ENCODE measurements around the gene CRY2. TPM values are rescaled to one million over a fixed set of nuclear protein-coding genes. Genes with fewer than 3 reads are reported as not detected.

The CRY2 gene
- total RNA-seq, 2 experiments from 2014 or later, result 12.3 to 15.7 TPM

GRCh38 chr11:45927684-45928413, 80.6 kb downstream of the CRY2 start:
- CTCF ChIA-PET, result interaction anchor here (1.0 kb wide), 1 partner anchor 79 kb away, joined by 3 read pairs; no protein-coding TSS in a partner anchor
- H3K27me3 Mint-ChIP-seq, result peaks cover 3% of the 10 kb centered on the region
- POLR2A ChIA-PET, result interaction anchor here (1.1 kb wide), 1 partner anchor 10 kb away, joined by 3 read pairs; the partner anchor contains the start of gene PEX16
- H3K27ac Mint-ChIP-seq, result no peak overlapping the region
- H3K9me3 Mint-ChIP-seq, result no peaks in the 10 kb centered on the region
- H3K4me1 Mint-ChIP-seq (ENCODE audit: low read depth), result peaks cover 28% of the 10 kb centered on the region
- no peak for ATAC-seq
- H3K4me3 Mint-ChIP-seq, result no peak overlapping the region
- H3K36me3 Mint-ChIP-seq (ENCODE audit: low read depth), result no peaks in the 10 kb centered on the region
- TF ChIP-seq CTCF (IDR thresholded peaks at IDR 0.05), result no peak
- intact Hi-C loops (cut with micrococcal nuclease), result no loop called here
- no peak for DNase-seq

GRCh38 chr11:45928535-45929215, 81.4 kb downstream of the CRY2 start:
- peaks cover 26% of the 10 kb centered on the region for H3K4me1 Mint-ChIP-seq (ENCODE audit: low read depth)
- DNase-seq (no peak), ATAC-seq (no peak)
- no peak for TF ChIP-seq CTCF (IDR thresholded peaks at IDR 0.05)
- no peak overlapping the region for H3K27ac Mint-ChIP-seq
- intact Hi-C loops (cut with micrococcal nuclease), result no loop called here
- peaks cover 2% of the 10 kb centered on the region for H3K36me3 Mint-ChIP-seq (ENCODE audit: low read depth)
- ChIA-PET CTCF (no interaction called here), POLR2A (interaction anchor here (0.6 kb wide), 1 partner anchor 325 kb away, joined by 3 read pairs; no protein-coding TSS in a partner anchor)
- H3K27me3 Mint-ChIP-seq, result no peaks in the 10 kb centered on the region
- H3K9me3 Mint-ChIP-seq, result no peaks in the 10 kb centered on the region
- H3K4me3 Mint-ChIP-seq, result no peak overlapping the region

- intact Hi-C loops (cut with micrococcal nuclease), result no loop called here
- DNase-seq (no peak), ATAC-seq (peak; percentile 26)
- TF ChIP-seq CTCF (IDR thresholded peaks at IDR 0.05), result no peak
- POLR2A ChIA-PET, result interaction anchor here (0.6 kb wide), 1 partner anchor 324 kb away, joined by 3 read pairs; no protein-coding TSS in a partner anchor
- Mint-ChIP-seq H3K9me3 (no peaks in the 10 kb centered on the region), H3K36me3 (ENCODE audit: low read depth) (peaks cover 2% of the 10 kb centered on the region), H3K4me1 (ENCODE audit: low read depth) (peaks cover 26% of the 10 kb centered on the region), H3K27me3 (no peaks in the 10 kb centered on the region), H3K4me3 (no peak overlapping the region), H3K27ac (peak overlapping the region; percentile 51)
- CTCF ChIA-PET, result interaction anchor here (1.1 to 1.2 kb wide), 2 partner anchors 11 to 58 kb away, joined by 3 read pairs; no protein-coding TSS in a partner anchor
Observed at GRCh38 chr11:45929486-45930030, 82.3 kb downstream of the CRY2 start.

- intact Hi-C loops (cut with micrococcal nuclease), result no loop called here
- Mint-ChIP-seq H3K27ac (peak overlapping the region; percentile 51), H3K36me3 (ENCODE audit: low read depth) (peaks cover 2% of the 10 kb centered on the region), H3K4me3 (no peak overlapping the region), H3K9me3 (no peaks in the 10 kb centered on the region), H3K27me3 (no peaks in the 10 kb centered on the region), H3K4me1 (ENCODE audit: low read depth) (peaks cover 26% of the 10 kb centered on the region)
- CTCF ChIA-PET, result interaction anchor here (1.1 to 1.2 kb wide), 2 partner anchors 12 to 58 kb away, joined by 3 read pairs; no protein-coding TSS in a partner anchor
- ATAC-seq (peak; percentile 74), DNase-seq (peak; percentile 52)
- TF ChIP-seq CTCF (IDR thresholded peaks at IDR 0.05), result no peak
- POLR2A ChIA-PET, result no interaction called here
Observed at GRCh38 chr11:45930031-45930794, 82.9 kb downstream of the CRY2 start.

Measured in activated CD8-positive, alpha-beta T cell treated with anti-CD3 and anti-CD28 coated beads for 36 hours (primary cell).